NCI-H82 treated with DMSO at 0.1 percent for 48 hours (cell line): ENCODE data around the gene NFIA.

ENCODE experiments used
- DNase-seq: peaks from one replicate; lab custom pipeline; 2025; ENCODE audit not compliant: unreplicated experiment; lab: John Stamatoyannopoulos, UW

NFIA gene

DNA sequence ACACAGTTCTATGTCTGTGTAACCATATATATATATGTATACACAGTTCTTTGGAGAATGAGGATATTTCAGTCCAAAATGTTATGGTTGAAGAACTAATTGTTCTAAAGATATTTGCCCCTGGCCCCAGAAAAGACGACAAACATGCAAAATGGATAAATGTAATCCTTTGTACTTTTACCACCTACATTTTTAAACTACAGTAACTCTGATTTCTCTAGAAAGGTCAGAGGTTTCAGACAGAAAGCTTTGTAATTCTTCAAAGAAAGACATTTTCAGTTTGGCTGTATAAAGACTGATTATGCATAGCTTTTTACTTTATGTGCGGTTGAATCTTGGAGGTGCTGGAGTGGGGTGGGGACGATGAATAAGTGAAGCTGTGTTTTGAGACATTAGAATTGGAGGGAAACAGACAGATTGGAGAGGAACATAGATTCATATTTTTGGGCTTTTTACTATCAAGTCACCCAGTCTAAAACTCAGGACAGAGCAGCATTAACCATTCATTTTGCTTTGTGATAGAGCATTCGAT, 16.6 kb downstream of the NFIA start:
- DNase-seq, result no peak

DNA sequence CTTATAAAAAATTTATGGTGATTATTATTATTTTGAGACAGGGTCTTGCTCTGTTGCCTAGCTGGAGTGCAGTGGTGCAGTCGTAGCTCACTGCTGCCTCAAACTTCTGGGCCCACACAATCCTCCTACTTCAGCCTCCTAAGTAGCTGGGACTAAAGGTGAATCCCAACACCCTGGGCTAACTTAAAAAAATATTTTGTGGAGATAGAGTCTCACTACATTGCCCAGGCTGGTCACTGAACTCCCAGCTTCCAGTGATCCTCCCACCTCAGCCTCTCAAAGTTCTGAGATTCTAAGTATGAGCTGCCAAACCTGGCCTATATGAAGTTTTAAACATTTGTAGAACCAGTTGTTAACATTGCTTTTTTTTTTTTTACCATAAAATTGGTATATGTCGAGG, 18.2 kb downstream of the NFIA start:
- DNase-seq, result no peak

GRCh38 chr1:61101536-61101935, 19.2 kb downstream of the NFIA start:
- DNase-seq, result no peak

DNA sequence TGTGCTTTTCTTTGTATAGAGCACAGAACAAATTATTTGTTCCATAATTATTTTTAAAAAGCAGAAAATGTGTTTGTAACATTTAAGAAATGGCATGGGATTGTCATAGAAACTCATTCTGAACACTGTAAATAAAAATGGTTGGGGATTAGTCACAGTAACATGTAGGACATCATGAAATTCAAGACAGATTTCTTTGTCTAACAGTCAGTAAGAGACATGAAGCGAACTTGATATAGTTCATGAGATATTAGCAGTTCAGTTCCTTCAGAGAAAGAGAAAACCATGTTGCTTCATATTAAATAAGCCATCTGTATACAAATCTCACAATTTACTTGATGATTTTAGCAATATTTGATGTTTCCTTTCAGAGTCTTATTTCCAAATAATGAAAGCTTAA, 19.7 kb downstream of the NFIA start:
- no peak for DNase-seq

- DNase-seq, result no peak
Observed at GRCh38 chr1:61102621-61103020, 20.3 kb downstream of the NFIA start.

GRCh38 chr1:61104220-61104671, 21.9 kb downstream of the NFIA start:
- DNase-seq, result no peak

DNA sequence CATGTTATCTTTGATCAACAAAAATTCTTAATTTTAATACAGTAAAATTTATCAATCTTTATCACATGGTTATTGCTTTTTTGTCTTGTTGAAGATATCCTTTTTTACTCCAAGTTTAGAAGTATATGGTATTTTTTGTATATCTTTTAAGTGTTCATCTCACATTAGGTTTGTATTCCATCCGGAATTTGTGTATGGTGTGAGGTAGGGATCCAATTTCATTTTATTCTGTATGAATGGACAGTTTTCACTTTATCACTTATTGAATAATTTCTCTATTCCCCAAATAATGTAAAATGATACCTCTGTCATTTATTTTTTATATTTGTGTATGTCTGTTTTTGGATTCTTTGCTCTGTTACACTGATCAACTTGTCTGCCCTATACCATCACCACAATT, 25.3 kb downstream of the NFIA start:
- no peak for DNase-seq

- DNase-seq, result no peak
Observed at GRCh38 chr1:61109158-61109557, 26.8 kb downstream of the NFIA start.

- DNase-seq, result no peak
Observed at GRCh38 chr1:61109910-61110309, 27.5 kb downstream of the NFIA start.

DNA sequence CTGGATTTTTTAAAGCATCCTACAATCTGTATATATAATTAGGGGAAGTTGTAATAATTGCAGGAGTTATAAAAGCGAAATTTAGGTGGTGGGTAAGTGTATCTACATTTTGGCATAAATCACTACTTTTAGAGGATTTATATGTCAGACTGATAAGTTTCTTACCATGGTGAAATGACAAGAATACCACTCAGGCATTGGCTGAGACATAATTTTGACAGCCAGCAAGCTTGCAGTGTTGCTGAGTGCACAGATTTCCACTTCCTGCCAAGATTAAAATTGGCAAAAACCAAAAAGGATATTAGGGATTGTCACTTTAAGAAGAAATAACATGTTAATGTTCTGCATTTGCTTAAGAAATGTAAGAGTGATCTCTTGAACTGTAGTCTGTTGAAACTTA, 28.2 kb downstream of the NFIA start:
- DNase-seq, result no peak

DNA sequence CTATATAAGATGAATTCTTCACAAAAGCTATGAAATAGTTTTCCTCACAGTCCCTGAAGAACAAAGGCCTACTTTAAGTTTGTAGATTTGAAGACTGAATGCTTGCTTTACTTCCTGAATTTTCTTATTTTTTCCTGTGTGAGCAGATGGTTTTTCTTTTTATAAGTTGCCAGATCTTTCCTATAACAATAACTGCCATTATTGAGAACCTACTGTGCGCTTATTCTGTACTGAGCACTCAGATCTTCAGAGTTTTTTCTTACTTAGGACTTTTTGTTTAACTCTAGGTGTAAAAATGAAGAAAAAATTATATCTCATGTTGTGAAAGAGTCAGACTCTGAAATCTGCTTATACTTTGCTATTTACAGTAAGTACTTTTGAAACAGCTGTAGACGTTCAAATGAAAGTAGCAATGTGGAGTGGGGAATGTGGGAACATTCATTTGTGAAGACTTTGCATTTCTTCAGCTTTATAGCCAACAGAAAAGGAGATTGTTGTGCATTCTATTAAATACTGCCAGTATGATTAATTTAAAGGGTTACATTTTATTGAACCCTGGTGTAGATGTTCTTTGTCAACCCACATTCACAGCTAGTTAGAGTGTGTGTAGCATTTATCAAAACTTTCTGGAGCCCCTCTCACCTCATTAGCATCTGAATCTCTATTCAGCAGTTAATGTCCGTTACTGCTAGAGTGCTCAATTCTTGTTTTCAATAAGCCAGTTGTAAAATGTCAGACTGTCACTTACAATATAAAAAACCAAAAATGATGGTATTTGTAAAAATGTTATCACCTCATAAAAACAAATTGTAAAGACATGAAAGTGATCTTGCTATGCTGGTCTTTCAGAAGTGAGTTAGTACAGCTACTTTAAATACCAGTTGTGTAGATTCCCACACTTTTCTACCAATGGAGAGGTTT, 29.0 kb downstream of the NFIA start:
- no peak for DNase-seq

- DNase-seq, result no peak
Observed at GRCh38 chr1:61114178-61114870, 32.0 kb downstream of the NFIA start.

GRCh38 chr1:61115436-61115835, 33.1 kb downstream of the NFIA start:
- no peak for DNase-seq

DNA sequence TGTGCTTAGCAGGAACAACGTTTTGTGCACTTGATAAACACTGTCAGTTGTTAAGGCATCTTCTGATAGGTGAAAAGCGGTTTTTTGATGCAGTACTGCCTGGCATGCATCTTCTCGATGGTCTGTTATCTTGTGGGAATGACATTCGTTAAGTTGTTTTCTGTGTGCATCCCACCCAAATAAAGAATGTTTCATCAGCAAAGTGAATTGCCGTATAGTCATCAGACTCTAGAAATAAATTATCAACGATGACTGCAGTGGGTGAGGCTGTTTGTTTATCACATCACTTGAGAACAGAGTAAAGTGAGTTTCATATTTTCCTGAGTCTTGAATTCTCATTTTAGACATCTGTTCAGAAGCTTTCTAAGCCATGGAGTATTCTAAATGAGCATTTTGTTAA, 34.1 kb downstream of the NFIA start:
- no peak for DNase-seq

DNA sequence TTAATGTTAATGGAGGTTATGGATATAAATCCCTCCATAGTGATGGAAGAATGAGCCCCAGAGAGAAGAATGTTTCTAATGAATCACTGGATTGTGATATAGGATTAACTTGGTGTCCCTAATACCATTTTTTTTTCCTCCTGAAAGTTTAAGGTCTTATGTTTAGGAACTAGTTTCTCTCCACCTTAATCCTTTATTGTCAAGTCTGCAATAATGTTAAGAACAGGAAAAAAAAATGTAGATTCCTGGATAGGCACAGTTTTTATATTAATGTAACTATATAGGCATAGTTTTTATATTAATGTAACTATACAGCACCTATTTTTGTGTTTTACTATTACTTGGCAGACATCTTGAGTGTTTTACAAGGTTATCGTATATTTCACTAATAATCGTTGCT, 34.9 kb downstream of the NFIA start:
- no peak for DNase-seq

- no peak for DNase-seq
Observed at GRCh38 chr1:61119085-61119484, 36.7 kb downstream of the NFIA start.

- DNase-seq, result no peak
Observed at GRCh38 chr1:61120246-61120840, 38.0 kb downstream of the NFIA start.

GRCh38 chr1:61120998-61121397, 38.6 kb downstream of the NFIA start:
- DNase-seq, result no peak

GRCh38 chr1:61121631-61122030, 39.3 kb downstream of the NFIA start:
- no peak for DNase-seq

DNA sequence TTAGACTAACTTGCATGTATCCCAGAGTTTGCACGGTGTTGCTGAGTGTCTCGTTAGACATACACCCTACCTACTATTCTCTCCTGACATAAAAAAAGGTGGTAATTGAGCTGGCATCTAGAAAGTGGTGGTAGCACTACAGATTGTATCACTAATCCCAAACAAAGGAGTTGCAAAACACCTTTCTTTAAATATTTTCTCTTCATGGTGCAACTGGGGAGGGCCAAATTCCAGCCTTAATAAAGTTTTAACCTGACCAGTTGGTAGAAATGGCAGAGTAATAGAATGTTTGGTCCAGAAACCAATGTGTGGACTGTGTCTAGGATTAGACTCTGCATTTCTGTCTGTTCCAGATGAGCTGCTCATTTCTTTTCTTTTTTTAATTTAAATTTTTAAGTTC, 40.0 kb downstream of the NFIA start:
- no peak for DNase-seq

GRCh38 chr1:61123326-61123725, 41.0 kb downstream of the NFIA start:
- DNase-seq, result no peak

DNA sequence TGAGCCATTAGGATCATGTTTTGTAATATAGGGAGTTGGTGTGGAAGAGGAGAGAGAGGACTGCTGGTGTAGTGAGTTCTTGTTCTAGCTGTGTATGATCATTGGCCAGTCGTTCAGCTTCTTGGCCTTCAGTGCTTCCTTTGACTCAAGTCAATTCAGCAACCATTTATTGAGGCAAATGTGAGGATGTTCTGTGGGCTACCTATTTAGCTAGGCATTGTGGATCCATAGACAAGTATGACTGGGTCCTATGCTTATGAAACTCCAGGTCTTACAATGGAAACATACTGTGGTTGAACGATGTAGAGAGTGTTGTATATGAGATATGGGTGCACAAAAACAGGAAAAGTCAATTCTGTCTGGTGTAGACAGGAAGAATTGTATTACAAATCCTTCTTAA, 41.7 kb downstream of the NFIA start:
- DNase-seq, result no peak
